Stimulated activated CD8-positive, alpha-beta memory T cell treated with anti-CD3 and anti-CD28 coated beads, Interleukin-15, amount 100 ng/mL, for 24 hours (primary cell): Measurements from ENCODE around the gene CYSLTR1.
"Not testable (repeated sequence)": the region's sequence is repeated elsewhere in the genome, so short reads cannot be mapped to it uniquely, and the experiment has no call there.

Experiments used
- DNase-seq: peaks from one replicate; pipeline ENCODE4 v3.0.0-alpha.2; 2020; ENCODE audit warnings: low read depth

CYSLTR1 gene, protein sequence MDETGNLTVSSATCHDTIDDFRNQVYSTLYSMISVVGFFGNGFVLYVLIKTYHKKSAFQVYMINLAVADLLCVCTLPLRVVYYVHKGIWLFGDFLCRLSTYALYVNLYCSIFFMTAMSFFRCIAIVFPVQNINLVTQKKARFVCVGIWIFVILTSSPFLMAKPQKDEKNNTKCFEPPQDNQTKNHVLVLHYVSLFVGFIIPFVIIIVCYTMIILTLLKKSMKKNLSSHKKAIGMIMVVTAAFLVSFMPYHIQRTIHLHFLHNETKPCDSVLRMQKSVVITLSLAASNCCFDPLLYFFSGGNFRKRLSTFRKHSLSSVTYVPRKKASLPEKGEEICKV

GRCh38 chrX:78327370-78328086 is at the start of gene CYSLTR1:
TSS of gene CYSLTR1 (minus strand) at chrX:78327611. CDS start at chrX:78273746, 53,865 bp downstream.
- no peak for DNase-seq

DNA sequence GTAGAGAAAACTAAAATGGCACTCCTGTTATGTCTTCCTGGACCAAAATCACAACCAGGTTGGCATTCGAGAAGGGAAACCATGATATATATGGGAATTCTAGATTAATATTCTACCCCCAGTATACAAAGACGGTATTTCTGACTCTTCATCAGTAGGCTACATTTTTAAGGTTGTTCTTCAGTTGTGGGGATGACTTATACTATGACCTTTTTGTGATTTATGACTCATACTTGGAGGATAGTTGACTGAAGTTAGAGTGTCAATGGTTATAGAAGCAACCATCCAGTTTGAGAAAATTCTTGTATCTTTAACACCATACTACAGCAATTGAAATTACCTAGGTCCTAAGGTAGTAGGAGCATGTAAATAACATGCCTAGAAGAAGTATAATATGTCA is 49.8 kb upstream of the CYSLTR1 start:
- DNase-seq: no peak

- DNase-seq: no peak
These were observed 48.5 kb upstream of the CYSLTR1 start for GRCh38 chrX:78375894-78376293.

DNA sequence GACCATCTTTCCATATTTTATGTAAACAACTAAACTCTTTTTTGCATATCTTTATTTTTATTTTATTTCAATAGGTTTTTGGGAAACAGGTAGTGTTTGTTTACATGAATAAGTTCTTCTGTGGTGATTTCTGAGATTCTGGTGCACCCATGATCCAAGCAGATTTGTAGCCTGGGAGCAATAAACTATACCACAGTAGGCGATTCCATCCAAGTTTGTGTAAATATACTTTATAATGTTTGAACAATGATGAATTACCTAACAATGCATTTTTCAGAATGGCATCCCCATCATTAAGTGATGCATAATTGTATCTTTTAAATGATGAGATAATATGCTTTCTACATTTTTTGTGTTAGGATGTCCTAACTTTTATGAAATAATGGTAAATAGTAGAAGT is 39.2 kb upstream of the CYSLTR1 start:
- no peak for DNase-seq

DNA sequence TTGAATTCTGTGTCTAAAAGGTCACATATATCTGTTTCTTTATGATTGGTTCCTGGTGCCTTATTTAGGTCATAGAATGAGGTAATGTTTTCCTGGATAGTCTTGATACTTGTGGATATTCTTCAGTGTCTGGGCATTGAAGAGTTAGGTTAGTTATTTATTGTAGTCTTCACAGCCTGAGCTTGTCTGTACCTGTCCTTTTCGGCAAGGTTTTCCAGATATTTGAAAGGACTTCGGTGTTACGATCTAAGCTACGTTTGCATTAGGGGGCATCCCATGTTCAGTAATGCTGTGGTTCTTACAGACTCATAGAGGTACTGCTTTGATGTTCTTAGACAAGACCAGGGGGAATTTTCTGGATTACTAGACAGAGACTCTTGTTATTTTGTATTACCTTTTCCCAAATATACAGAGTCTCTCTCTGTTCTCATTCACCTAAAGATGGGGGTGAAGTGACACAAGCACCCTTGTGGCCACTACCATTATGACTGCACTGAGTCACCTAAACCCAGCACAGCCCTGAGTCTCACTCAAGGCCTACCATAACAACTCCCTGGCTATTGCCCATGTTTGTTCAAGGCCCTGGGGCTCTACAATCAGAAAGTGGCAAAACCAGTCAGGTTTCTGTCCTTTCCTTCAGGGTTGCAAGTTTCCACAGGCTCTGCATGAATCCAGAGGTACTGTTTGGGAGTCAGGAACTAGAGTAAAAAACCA is 30.1 kb upstream of the CYSLTR1 start:
- no peak for DNase-seq

GRCh38 chrX:78333521-78333920 is 6.1 kb upstream of the CYSLTR1 start:
- DNase-seq: no peak

- DNase-seq: no peak
These were observed 4.3 kb upstream of the CYSLTR1 start for GRCh38 chrX:78331708-78332107.

DNA sequence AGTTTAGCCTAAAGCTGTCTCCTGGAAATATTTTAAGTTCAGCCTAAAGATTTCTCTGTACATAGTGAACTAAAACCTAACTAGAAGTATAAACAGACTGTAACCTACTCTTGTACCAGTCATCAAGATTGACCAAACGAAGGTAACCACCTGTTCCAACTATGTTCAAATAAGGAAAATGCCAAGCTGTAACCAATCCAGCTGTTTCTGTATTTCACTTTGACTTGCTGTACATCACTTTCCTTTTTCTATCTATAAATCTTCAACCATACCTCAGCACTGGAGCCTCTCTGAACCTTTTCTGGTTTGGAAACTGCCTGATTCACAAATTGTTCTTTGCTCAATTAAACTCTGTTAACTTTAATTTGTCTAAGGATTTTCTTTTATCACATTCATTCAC is 3.1 kb upstream of the CYSLTR1 start:
- no peak for DNase-seq

DNA sequence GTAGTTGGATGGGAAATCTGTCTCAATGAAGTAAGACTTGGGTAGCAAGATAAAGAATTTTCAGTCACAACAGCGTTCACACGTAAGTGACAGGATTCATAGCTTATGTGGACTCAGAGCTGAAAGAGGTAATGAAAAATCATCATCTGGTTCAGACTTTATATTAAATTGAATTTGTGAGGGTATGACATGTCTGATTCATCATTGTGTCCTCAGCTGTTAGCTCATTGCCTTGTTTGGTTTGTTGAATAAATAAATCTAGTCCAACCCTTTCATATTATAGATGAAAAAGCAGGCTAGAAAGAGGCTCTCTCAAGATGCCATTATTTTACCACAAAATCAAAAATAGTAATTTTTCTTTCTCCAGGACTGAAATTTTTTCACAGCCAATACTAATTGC is 2.7 kb upstream of the CYSLTR1 start:
- DNase-seq: no peak

DNA sequence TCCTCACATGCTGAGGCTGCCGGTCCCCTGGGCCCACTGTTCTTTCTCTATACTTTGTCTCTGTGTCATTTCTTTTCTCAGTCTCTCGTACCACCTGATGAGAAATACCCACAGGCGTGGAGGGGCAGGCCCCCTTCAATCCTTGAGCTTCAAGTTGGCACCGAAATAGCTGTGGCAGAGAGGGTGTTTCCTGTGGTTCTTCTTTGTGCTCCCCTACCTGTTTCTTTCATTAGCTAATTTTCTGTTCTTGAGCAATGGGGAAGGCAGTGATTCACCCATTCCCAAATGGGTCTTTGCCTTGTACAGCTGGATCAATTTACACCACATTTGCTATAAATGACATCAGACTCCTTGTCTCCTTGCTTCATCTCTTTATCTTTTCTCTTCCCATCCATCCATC is 2.1 kb upstream of the CYSLTR1 start:
- DNase-seq: no peak

DNA sequence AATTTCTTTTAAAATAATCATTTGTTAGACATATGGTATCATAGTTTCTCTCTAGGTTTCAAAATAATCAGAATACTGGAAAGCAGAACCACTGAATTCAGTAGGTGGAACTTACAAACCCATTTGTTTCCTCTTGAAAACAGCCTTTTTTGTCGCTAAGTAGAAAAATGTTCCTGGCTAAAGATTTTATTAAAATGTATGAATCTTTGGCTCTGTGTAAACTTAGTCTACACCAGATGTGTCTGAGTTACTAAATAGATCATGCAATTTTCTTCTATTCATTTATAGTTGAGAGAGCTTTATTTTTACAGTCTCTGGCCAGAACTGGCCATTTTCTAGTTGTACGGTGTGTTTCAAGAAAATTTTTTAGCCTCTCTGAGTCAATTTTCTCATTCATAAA is 1.0 kb downstream of the CYSLTR1 start:
- DNase-seq: no peak

- no peak for DNase-seq
These were observed 4.5 kb downstream of the CYSLTR1 start for GRCh38 chrX:78322863-78323262.

DNA sequence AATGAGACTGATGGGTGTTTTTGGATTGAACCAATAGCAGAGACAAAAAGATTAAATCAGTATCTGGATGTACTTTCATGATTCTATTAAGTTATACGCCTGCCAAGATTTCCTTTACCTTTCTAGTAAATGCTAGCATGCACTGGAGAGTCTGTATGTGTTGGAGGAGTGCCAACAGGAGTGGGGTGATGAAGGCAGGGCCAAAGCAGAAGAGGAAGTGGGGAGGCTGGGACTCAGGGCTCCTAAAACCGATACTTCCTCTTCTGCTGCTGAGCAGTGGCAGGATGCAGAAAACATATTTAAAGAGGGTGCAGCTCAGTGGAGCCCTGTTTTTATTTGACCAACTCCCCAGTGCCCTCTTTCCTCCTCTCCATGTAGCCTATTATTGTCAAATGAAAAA is 5.6 kb downstream of the CYSLTR1 start:
- DNase-seq: no peak

DNA sequence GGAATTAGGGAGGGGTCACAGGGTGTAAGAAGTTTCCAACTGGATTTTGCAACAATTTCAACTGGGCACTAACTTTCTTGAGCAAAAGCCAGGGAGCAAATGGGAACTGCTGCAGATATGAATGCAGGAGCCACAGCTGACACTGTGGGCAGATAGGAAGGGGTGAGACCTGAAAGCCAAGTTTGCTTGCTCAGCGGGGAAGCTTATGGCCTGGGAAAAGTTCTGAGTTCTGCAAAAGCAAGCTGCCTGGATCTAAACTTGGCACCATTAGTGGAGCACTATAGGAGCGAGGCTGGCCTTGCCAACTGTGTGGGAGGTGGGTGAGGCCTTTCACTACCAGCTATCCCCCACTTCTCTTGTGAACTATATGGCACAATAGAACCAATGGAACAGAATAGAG is 11.1 kb downstream of the CYSLTR1 start:
- DNase-seq: no peak

- DNase-seq: no peak
These were observed 11.7 kb downstream of the CYSLTR1 start for GRCh38 chrX:78315745-78316144.

DNA sequence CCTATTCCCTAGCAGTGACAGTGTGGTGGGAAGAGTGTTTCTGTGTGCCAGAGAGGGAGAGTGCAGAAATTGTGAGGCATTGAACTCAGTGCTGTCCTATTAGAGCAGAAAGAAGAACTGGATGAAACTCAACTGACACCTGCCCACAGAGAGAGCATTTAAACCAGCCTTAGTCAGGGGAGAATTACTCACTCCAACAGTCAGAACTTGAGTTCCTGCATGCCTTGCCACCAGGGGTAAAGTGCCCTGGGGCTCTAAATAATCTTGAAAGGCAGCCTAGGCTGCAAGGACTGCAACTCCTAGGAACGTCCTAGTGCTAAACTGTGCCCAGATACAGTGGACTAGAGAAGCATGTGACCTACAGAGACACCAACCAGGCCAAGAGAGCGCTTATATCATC is 12.8 kb downstream of the CYSLTR1 start:
- no peak for DNase-seq

DNA sequence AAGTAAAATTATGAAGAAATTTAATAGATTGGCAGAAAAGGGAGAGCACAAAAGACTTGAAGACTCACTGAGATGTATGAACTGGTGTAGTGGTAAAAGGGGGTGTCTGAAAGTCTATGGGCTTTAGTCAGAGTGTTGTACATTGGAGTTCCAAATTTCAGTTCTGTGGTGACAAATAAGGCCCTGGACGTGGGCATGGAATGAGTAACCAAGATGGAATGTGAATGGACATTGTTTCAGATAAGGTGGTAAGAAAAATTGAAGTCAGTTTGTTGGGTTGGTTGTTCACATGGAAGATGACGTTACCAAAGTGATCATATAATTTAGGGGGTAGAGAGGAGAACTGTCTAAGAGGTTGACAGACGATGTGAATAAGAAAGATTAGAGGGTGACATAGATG is 13.9 kb downstream of the CYSLTR1 start:
- DNase-seq: no peak

DNA sequence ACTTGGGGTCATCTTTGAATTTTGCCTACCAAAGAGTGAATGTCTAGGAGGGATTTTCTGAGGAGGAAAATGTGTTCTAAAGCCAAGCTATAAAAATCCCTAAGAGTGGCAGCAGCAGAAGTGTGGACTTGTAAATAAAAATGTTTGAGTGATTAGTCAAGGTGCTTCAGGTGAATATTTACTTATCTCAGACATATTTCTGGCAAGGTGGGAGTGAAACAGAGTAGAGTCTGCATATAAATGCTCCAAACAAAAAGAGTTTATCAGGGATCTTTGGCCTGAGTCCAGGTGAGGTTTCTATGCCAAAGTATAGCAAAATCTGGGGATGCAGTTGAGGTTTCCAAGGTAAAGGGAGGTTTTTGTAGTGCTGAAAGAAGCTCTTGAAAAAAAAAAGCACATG is 19.7 kb downstream of the CYSLTR1 start:
- no peak for DNase-seq

- no peak for DNase-seq
These were observed 24.3 kb downstream of the CYSLTR1 start for GRCh38 chrX:78303086-78303485.

DNA sequence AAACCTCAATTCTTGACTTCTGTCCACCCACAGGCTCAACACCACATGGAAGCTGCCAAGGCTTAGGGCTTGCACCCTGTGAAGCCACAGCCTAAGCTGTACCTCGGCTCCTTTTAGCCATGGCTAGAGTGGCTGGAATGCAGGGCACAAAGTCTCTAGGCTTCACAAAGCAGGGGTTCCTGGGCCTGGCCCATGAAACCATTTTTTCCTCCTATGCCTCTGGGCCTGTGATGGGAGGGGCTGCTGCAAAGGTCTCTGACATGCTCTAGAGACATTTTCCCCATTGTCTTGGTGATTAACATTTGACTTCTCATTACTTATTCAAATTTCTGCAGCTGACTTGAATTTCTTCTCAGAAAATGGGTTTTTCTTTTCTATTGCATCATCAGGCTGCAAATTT is 26.5 kb downstream of the CYSLTR1 start:
- DNase-seq: not testable (repeated sequence)

- DNase-seq: no peak
These were observed 43.9 kb downstream of the CYSLTR1 start for GRCh38 chrX:78283511-78283910.

GRCh38 chrX:78237127-78237526 is 90.3 kb downstream of the CYSLTR1 start:
- no peak for DNase-seq

DNA sequence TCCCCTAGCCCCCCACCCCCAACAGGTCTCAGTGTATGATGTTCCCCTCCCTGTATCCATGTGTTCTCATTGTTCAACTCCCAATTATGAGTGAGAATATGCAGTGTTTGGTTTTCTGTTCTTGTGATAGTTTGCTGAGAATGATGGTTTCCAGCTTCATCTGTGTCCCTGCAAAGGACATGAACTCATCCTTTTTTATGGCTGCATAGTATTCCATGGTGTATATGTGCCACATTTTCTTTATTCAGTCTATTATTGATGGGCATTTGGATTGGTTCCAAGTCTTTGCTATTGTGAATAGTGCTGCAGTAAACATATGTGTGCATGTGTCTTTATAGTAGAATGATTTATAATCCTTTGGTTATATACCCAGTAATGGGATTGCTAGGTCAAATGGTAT is 101.4 kb downstream of the CYSLTR1 start:
- not testable (repeated sequence) for DNase-seq
